Fibroblast of lung (primary cell): ENCODE data around the gene GREB1. TPM values are rescaled to one million over a fixed set of nuclear protein-coding genes. Genes with fewer than 3 reads are reported as not detected.

Experiments
- DNase-seq, 2 donors: peaks; one replicate each; pipeline versions ENCODE4 v3.0.0 to v3.0.0-alpha.2; 2010; ENCODE audit warnings: low read depth in 2 of 2
- H2AFZ ChIP-seq: 2 replicates; pipeline ENCODE4 v1.5.1; 2012; ENCODE audit warnings: low read length, control low read depth, inconsistent platforms
- H3K27ac ChIP-seq: 2 replicates; pipeline ENCODE4 v1.5.1; 2011; ENCODE audit warnings: low read length, control low read depth; ENCODE audit not compliant: insufficient read depth
- H3K27me3 ChIP-seq: 2 replicates; pipeline ENCODE4 v1.5.1; 2011; ENCODE audit warnings: mild to moderate bottlenecking, low read length; ENCODE audit not compliant: control insufficient read depth, insufficient read depth
- H3K36me3 ChIP-seq: 2 replicates; pipeline ENCODE4 v1.5.1; 2011; ENCODE audit warnings: low read length; ENCODE audit not compliant: control insufficient read depth, insufficient read depth
- H3K4me1 ChIP-seq: 2 replicates; pipeline ENCODE4 v1.5.1; 2011; ENCODE audit warnings: low read length; ENCODE audit not compliant: control insufficient read depth, insufficient read depth; ENCODE audit errors: extremely low read depth
- H3K4me2 ChIP-seq: 2 replicates; pipeline ENCODE4 v1.5.1; 2011; ENCODE audit warnings: low read length, control low read depth; ENCODE audit not compliant: insufficient read depth; ENCODE audit errors: extremely low read depth
- H3K4me3 ChIP-seq, 4 experiments: fragments of 200-600 bp in 1 of 4; sonication (generic) in 1 of 4; replicated peaks in 1 of 4; 2 replicates each; pipeline ENCODE4 v1.5.1; 2011 to 2016; ENCODE audit warnings: low read length in 4 of 4, low read depth in 3 of 4, mild to moderate bottlenecking in 3 of 4, control low read depth in 2 of 4, inconsistent platforms in 1 of 4, mixed read lengths in 1 of 4; ENCODE audit not compliant: insufficient read depth in 1 of 4; ENCODE audit errors: control extremely low read depth in 1 of 4
- H3K79me2 ChIP-seq: 2 replicates; pipeline ENCODE4 v1.5.1; 2012; ENCODE audit warnings: mild to moderate bottlenecking, low read length, inconsistent platforms; ENCODE audit not compliant: control insufficient read depth, insufficient read depth
- H3K9ac ChIP-seq: 2 replicates; pipeline ENCODE4 v1.5.1; 2011; ENCODE audit warnings: mild to moderate bottlenecking, low read length, control low read depth; ENCODE audit not compliant: insufficient read depth
- H3K9me3 ChIP-seq: 2 replicates; pipeline ENCODE4 v1.5.1; 2012; ENCODE audit warnings: low read depth, low read length; ENCODE audit not compliant: control insufficient read depth, insufficient read depth
- H4K20me1 ChIP-seq: 2 replicates; pipeline ENCODE4 v1.5.1; 2011; ENCODE audit warnings: low read length; ENCODE audit not compliant: control insufficient read depth, insufficient read depth; ENCODE audit errors: extremely low read depth
- EZH2 ChIP-seq: IDR thresholded peaks from 2 replicates; pipeline ENCODE4 v1.5.1; 2012; ENCODE audit warnings: low read length, control low read depth, mild to moderate bottlenecking; ENCODE audit errors: missing control alignments
- polyA plus RNA-seq, 2 donors: library from polyadenylated mRNA; depleted of rRNA in 1 of 2; stranded (reverse) in 1 of 2; unstranded in 1 of 2; fragments of >200 nt; gene quantifications; 2 replicates each; pipeline ENCODE4 v1.2.1, GENCODE V29; 2011 to 2012; ENCODE audit warnings: missing spikeins in 1 of 2
- total RNA-seq: library from RNA; depleted of rRNA; stranded (reverse); fragments of >200 nt; gene quantifications from 2 replicates; pipeline ENCODE4 v1.2.1, GENCODE V29; 2014
- TF ChIP-seq, protein P1 (sequence below), 2 donors: IDR thresholded peaks in 1 of 2; conservative IDR thresholded peaks in 1 of 2; 1 replicate in 1 of 2; 2 replicates in 1 of 2; pipeline ENCODE4 v1.5.1; 2011 to 2012; ENCODE audit warnings: low read length in 2 of 2, control low read depth in 1 of 2, inconsistent platforms in 1 of 2, low read depth in 1 of 2, mild to moderate bottlenecking in 1 of 2

The GREB1 gene
- total and polyA plus RNA-seq, 2 donors (not counting 1 experiment from before 2014, with no cell fraction given) = 0.06 to 2.0 TPM

DNA sequence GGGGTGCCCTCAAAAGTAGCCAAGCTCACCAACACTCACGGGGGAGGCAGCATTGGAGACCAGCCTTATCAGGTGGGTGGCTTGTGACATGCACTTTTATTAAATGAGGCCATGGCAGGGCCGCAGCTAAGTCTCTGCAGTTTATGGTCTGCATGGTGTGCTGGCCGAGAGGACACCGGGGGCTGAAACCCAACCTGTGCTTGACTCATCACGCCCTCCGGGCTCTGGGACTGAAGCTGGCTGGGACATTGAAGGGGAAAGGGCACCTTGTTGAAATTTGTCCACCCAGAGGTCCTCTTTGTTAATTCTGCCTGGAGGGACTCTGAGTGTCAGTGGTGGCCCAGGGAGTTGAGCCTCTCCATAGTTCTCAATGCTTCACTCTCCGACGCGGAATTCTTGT lies 153.9 kb downstream of the GREB1 start:
- H3K4me2 ChIP-seq = no peak overlapping the region
- no peaks in the 10 kb centered on the region for H3K36me3 ChIP-seq
- peaks cover 3% of the 10 kb centered on the region for H3K4me1 ChIP-seq
- H3K27me3 ChIP-seq = no peaks in the 10 kb centered on the region
- H2AFZ ChIP-seq = no peak overlapping the region
- H3K79me2 ChIP-seq = no peaks in the 10 kb centered on the region
- no peaks in the 10 kb centered on the region for H4K20me1 ChIP-seq
- no peak overlapping the region for H3K9ac ChIP-seq
- DNase-seq = no peak
- H3K4me3 ChIP-seq = no peak overlapping the region
- TF ChIP-seq EZH2 = no peak
- TF ChIP-seq, protein P1, sequence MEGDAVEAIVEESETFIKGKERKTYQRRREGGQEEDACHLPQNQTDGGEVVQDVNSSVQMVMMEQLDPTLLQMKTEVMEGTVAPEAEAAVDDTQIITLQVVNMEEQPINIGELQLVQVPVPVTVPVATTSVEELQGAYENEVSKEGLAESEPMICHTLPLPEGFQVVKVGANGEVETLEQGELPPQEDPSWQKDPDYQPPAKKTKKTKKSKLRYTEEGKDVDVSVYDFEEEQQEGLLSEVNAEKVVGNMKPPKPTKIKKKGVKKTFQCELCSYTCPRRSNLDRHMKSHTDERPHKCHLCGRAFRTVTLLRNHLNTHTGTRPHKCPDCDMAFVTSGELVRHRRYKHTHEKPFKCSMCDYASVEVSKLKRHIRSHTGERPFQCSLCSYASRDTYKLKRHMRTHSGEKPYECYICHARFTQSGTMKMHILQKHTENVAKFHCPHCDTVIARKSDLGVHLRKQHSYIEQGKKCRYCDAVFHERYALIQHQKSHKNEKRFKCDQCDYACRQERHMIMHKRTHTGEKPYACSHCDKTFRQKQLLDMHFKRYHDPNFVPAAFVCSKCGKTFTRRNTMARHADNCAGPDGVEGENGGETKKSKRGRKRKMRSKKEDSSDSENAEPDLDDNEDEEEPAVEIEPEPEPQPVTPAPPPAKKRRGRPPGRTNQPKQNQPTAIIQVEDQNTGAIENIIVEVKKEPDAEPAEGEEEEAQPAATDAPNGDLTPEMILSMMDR (conservative IDR thresholded peaks at IDR 0.05 in 1 of 2, IDR thresholded peaks at IDR 0.05 in 1 of 2; ENCODE audit: low read depth in 1 of 2, low read length in 2 of 2) = no peak
- no peak overlapping the region for H3K27ac ChIP-seq
- H3K9me3 ChIP-seq = no peaks in the 10 kb centered on the region

DNA sequence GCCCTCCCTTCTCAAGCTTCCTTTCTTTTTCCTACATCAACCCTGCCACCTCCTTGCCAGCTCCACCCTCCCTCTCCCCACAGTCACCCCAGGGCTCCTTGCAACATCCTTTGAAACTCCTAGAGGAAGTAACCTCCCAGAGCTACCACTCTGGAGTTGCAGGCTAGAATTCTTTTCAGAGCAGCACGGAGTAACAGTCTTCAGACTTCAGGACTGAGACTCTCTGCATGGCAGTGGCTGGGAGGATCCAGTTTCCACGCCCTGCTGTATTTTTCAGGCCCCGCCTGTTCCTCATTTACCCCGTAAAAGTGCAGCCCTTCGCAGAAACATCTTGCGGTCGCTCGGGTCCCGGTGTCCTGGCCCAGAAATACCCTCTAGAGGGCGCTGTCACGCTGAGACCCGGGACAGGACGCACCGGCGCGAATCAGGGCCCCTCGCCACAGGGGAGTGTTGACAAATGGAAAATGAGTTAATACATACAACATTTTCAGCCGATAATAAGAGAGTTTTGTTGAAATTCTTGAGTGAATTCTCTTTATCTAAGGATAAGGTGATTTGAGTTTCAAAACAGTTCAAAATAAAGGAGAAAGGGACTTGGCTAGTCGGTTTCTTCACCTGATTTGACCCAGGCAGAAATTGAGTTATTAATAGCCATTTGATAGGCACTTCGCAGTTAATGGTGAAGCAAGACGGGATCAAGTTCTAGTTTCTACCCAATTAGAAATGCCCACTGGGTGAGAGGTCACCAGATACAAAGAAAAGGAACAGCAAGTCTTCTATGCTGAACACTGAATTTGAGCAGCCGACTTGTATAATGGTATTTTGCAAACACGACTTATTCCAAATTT lies 154.6 kb downstream of the GREB1 start:
- H3K9ac ChIP-seq = no peak overlapping the region
- H3K4me2 ChIP-seq = peak overlapping the region; percentile 70
- no peaks in the 10 kb centered on the region for H3K9me3 ChIP-seq
- H3K79me2 ChIP-seq = no peaks in the 10 kb centered on the region
- no peaks in the 10 kb centered on the region for H3K36me3 ChIP-seq
- peak overlapping the region; percentile 49 for H2AFZ ChIP-seq
- no peak for TF ChIP-seq EZH2
- TF ChIP-seq, protein P1 (conservative IDR thresholded peaks at IDR 0.05 in 1 of 2, IDR thresholded peaks at IDR 0.05 in 1 of 2; ENCODE audit: low read depth in 1 of 2, low read length in 2 of 2) = peak; percentile 73 to 77
- H3K4me1 ChIP-seq = peaks cover 3% of the 10 kb centered on the region
- DNase-seq = peak; percentile 70 to 81
- H3K27me3 ChIP-seq = no peaks in the 10 kb centered on the region
- H3K4me3 ChIP-seq = peak overlapping the region in 2 of 4 experiments; percentile 11 to 42
- H3K27ac ChIP-seq = no peak overlapping the region
- H4K20me1 ChIP-seq = no peaks in the 10 kb centered on the region

DNA sequence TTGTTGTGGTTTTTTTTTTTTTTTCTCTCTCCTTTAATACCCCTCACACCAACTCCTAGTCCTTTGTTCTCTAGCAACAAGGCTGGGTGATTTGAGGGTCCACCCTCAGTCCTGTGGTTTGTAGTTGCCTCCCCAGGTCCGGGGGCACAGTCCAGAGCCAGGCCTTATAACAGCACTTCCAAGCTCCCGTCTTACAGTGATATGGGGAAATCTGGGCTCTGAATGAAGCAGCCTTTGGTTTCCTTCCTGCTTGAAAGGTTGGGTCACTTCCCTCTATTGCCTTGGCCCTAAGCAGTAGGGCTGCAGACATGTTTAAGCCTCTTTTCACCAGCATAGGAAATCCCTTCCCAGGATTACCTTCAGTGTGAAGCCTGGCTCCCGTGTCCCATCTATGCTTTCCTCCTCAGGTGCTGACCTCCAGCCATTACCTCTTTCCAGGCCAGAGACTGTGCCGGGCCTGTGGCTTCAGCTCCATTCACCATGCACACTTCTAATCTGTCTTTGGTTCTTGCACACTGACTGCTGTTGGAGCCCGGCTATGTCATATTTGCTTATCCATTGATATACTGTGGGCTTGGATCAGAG lies 157.3 kb downstream of the GREB1 start:
- Histone ChIP-seq H3K4me2 (no peak overlapping the region), H3K27ac (no peak overlapping the region), H4K20me1 (no peaks in the 10 kb centered on the region), H3K4me3 (no peak overlapping the region), H3K27me3 (no peaks in the 10 kb centered on the region), H3K4me1 (peaks cover 3% of the 10 kb centered on the region), H3K36me3 (no peaks in the 10 kb centered on the region), H2AFZ (no peak overlapping the region), H3K9me3 (no peaks in the 10 kb centered on the region), H3K79me2 (no peaks in the 10 kb centered on the region), H3K9ac (no peak overlapping the region)
- TF ChIP-seq, protein P1 (conservative IDR thresholded peaks at IDR 0.05 in 1 of 2, IDR thresholded peaks at IDR 0.05 in 1 of 2; ENCODE audit: low read depth in 1 of 2, low read length in 2 of 2) = no peak
- TF ChIP-seq EZH2 = no peak
- DNase-seq = no peak
